GM19395 (cell line): ENCODE measurements around the gene IL12RB2.
"Not testable (repeated sequence)": the region's sequence is repeated elsewhere in the genome, so short reads cannot be mapped to it uniquely, and the experiment has no call there.

Source experiments
- ATAC-seq: cut with Tn5 transposase; IDR thresholded peaks from one replicate; pipeline ENCODE4 v1.9.1; 2021; ENCODE audit warnings: mild to moderate bottlenecking, moderate library complexity; ENCODE audit not compliant: unreplicated experiment

IL12RB2 gene

DNA sequence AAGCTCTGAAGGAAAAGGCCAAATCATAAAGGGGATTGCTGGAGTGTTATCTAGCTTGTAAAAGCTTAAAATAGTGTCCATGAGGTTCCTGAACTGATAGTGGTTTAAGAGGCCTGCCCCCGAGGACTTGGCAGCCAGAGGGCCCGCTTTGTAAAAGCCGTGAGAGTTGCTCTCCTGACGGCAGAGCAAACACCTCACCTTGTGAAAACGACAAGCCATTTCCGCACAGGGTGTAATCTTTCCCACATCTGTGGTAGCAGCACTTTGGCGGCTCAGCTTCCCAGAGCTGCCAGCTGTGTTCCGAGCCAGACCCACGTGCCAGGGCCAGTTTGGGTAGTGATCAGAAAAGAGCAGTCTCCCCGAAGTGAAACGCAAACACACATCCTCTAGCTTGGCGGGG lies 85.6 kb downstream of the IL12RB2 start:
- ATAC-seq: no peak

GRCh38 chr1:67393737-67394136 lies 86.1 kb downstream of the IL12RB2 start:
- no peak for ATAC-seq

GRCh38 chr1:67394548-67394947 lies 86.9 kb downstream of the IL12RB2 start:
- ATAC-seq: no peak

DNA sequence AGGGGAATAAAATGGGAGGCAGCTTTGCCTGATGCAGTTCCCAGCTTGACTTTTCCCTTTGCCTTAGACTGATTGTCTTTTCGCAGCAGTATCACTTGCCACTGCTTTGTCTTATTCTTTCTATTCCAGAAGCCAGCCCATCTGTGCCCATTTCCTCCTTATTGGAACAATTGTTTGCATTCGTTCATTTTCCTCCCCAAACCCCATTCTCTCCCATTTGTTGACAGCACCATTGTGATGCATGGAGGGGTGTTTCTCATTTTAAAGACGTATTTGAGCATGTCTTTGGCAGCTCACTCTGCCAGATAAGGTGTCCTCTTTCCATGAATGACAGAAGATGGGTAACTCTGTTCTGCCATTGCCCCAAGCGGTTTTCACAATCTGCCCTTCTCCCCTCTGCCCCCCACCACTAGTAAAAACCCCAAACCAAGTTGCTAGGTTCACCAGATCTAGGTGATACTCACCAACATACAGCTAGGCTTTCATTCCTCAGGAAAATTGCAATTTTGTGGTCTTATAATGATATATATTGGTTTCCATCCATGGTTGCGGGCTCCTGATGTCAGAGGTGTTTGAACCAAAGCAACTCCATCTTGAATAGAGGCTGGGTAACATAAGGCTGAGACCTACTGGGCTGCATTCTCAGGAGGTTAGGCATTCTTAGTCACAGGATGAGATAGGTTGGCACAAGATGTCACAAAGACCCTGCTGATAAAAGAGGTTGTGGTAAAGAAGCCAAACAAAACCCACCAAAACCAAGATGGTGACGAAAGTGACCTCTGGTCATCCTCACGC lies 91.7 kb downstream of the IL12RB2 start:
- no peak for ATAC-seq

DNA sequence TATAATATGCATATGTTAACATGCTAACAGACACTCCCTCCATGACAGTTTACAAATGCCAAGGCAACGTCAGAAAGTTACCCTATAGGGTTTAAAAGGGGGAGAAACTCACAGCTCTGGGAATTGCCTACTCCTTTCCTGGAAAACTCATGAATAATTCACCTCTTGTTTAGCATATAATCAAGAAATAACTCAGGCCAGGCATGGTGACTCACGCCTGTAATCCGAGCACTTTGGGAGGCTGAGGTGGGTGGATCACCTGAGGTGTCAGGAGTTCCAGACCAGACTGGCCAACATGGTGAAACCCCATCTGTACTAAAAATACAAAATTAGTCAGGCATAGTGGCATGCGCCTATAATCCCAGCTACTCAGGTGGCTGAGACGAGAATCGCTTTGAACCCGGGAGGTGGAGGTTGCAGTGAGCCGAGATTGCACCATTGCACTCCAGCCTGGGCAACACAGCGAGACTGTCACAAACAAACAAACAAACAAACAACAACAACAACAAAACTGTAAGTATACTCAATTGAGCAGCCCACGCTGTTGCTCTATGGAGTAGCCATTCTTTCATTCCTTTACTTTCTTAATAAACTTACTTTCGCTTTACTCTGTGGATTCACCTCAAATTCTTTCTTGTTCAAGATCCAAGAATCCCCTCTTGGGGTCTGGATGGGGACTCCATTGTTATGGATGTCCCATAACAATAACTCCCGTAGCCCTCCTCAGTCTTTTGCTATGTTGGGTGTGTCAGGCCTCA lies 92.5 kb downstream of the IL12RB2 start:
- not testable (repeated sequence) for ATAC-seq

GRCh38 chr1:67401443-67401842 lies 93.8 kb downstream of the IL12RB2 start:
- no peak for ATAC-seq

DNA sequence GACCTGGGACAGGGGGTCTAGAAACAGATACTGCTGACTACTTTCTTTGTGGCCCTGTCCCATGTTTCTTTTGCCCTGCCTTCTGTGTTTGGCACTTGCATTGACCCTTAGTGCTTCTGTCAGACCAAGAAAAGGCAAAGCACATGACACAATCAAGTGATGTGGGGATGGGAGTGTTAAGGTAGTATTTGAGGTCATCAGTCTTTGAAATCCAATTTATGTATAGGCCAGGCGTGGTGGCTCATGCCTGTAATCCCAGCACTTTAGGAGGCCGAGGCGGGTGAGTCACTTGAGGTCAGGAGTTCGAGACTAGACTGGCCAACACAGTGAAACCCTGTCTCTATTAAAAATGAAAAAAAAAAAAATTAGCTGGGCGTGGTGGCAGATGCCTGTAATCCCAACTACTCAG lies 96.5 kb downstream of the IL12RB2 start:
- ATAC-seq: no peak

DNA sequence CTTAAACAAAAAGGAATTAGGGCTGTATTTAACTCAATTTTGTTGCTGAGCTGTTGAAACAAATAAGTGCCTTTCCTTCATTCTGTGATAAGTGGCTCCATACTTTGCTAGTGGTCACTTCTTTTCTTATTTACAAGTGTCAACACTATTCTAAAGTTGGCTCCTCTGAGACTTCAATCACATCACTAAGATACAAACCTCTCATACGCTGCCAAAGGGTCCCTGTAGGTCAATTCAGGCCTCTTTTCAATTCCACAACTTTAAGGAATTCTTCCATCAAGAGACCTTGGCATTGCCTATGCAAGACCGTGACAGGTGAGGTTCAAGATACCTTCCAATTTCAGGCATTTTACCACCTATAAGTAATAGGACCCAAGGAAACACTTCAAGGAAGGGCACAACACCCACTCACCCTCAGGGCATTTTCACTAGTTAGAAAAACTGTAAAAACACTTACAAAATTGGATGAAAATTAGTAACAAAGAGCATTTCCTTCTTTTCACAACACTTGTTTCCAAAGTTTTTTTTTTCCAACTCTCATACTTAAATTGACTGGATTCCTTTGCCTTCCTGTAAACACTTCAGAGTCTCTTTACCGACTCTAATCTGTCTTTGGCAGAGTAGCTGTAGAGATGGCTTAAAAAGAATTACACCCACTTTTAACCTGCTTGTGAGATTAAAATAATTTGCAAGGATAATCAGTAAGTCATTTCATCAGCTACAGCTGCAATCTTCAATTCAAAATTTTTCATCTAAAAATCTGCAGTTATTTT lies 98.0 kb downstream of the IL12RB2 start:
- ATAC-seq: no peak

GRCh38 chr1:67407498-67407897 lies 99.8 kb downstream of the IL12RB2 start:
- no peak for ATAC-seq

DNA sequence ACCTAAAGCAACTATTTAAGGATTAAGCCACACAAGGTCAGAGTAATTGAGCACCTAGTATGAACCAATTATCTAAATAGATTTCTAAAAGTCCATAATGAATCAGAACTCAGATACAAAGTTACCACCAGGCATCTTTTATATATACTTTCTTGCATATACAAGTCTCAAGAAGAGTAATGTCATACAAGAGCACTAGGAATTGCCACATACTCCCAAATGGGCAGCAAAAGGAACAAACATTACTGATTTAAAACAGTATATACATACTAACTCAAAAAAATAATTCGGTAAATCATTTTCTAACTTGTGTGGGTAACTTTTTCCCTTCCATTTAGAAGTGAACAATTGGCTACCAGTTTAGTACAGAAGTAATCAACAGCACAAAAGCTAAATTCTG lies 100.5 kb downstream of the IL12RB2 start:
- no peak for ATAC-seq

GRCh38 chr1:67413101-67413500 lies 105.4 kb downstream of the IL12RB2 start:
- not testable (repeated sequence) for ATAC-seq

- no peak for ATAC-seq
Observed at GRCh38 chr1:67414574-67414973, 106.9 kb downstream of the IL12RB2 start.

GRCh38 chr1:67415041-67415440 lies 107.4 kb downstream of the IL12RB2 start:
- ATAC-seq: no peak

- not testable (repeated sequence) for ATAC-seq
Observed at GRCh38 chr1:67417733-67418132, 110.1 kb downstream of the IL12RB2 start.

DNA sequence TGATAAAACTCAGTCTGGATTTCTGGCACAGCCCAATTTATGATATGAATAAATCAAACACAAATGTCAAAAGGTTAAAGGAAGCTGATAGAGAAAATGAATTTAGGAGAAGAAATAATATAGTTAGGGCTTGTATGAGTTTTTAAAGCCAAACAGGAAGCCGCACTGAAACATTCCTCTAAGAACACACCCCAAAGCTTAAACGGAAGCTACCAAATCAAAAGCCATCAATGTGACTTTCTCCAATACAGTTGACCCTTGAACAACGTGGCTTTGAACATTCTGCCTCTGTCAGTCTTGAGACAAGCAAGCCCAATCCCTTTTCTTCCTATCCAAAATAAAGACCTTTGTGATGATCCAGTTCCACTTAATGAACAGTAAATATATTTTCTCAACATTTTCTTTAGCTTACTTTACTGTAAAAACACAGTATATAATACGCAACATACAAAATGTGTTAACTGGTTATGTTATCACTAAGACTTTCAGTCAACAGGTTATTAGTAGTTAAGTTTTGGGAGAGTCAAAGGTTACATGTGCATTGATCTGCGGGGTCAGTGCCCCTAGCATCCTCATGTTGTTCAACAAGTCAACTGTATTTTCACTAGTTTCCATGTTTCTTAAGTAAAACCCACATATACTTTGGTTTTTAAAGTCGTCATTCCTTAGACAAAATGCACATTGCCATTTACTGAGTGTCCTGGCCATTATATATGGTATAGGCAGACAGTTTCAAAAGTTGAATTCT lies 111.3 kb downstream of the IL12RB2 start:
- no peak for ATAC-seq

DNA sequence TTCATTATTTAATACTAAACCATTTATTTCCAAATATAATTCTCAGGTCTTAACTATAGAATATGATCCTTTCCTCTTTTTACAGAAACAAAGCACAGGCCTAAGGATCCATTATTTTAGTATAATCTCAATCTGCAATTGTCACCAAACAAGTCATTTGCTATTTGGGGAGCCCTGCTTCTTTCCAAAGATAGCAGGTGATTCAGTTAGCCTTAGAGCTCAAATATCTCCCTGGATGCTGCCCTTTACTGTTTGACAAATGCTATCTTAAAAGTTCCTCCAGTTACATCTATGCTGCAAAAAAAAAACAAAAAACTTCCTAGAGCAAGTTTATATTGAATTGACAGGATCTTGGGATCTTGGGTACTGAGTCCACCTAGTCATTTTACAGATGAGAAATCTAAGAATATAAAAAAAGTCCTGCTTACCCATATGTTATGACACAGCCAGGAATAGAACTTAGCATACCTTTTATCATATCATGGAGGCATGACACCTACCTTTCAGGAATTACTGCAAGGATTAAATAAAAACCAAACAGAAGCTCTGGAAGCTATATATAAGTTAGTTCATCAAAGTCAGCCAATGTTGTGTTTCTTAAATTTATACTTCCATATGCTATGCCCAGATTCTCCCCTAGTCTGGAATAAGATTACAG lies 113.3 kb downstream of the IL12RB2 start:
- ATAC-seq: no peak

DNA sequence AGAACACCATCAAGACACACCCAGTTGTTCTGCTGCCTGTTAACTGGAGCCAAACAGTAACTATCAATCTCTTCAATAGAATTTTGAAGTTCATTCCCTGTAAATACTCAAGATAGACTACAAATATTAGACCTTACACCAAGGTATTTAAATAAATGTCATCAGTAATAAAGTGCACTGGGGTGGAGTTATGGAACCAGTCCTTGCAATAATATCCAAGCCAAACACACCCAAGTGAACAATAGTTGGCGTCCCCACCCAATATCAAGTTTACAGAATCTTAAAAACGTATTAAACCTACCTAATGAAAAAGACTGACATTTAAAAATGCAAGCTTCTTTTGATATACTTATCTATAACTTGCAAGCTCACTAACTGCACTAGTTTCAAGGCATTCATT lies 119.8 kb downstream of the IL12RB2 start:
- ATAC-seq: no peak

DNA sequence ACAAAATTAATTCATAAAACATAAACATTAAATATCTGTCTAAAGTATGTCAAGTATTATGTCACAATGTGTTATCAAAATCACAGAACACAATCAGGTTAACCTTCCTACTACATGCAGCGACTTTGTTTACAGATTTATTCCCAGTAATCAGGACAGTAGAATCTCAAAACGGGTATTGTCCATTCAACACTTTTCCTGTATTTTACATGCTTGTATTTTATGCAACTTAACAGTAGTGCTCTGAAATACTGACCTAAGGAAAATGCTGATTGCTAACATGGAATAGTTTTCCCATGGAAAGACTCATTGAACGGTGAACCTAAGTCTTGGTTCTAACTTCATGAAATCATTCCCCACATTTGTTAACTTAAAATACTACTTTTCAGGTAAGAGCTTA lies 120.3 kb downstream of the IL12RB2 start:
- ATAC-seq: no peak

- ATAC-seq: no peak
Observed at GRCh38 chr1:67429011-67429527, 121.4 kb downstream of the IL12RB2 start.
